NCI-H1694 (cell line): ENCODE data around the gene NEO1.

Experiments used
- DNase-seq: peaks from one replicate; lab custom pipeline; 2025; lab: John Stamatoyannopoulos, UW

The NEO1 gene

DNA sequence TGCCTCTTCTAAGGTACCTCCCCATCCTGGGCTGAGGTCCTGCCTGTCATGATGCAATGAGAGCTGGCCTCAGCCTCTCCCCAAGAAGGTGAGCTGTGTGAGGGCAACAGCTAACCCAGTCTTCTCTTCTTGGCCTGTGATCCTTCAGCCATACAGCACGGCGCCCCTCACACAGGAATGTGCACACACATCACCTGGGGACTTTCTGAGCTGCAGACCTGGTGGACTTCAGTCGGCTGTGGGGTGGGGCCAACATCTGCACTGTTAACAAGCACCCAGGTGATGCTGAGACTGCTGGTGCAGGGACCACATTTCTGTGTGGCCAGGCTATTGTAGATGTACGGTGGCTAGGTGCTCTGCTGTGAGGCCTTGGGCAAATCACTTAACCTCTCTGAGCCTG, 302.0 kb downstream of the NEO1 start:
- no peak for DNase-seq
